GM18498 (cell line): ENCODE measurements around the gene KLHL2.
"Not testable (repeated sequence)": the region's sequence is repeated elsewhere in the genome, so short reads cannot be mapped to it uniquely, and the experiment has no call there.

Experiments used
- ATAC-seq: cut with Tn5 transposase; IDR thresholded peaks from one replicate; pipeline ENCODE4 v1.9.1; 2021; ENCODE audit warnings: mild to moderate bottlenecking, moderate library complexity; ENCODE audit not compliant: unreplicated experiment

KLHL2 gene, protein sequence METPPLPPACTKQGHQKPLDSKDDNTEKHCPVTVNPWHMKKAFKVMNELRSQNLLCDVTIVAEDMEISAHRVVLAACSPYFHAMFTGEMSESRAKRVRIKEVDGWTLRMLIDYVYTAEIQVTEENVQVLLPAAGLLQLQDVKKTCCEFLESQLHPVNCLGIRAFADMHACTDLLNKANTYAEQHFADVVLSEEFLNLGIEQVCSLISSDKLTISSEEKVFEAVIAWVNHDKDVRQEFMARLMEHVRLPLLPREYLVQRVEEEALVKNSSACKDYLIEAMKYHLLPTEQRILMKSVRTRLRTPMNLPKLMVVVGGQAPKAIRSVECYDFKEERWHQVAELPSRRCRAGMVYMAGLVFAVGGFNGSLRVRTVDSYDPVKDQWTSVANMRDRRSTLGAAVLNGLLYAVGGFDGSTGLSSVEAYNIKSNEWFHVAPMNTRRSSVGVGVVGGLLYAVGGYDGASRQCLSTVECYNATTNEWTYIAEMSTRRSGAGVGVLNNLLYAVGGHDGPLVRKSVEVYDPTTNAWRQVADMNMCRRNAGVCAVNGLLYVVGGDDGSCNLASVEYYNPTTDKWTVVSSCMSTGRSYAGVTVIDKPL

DNA sequence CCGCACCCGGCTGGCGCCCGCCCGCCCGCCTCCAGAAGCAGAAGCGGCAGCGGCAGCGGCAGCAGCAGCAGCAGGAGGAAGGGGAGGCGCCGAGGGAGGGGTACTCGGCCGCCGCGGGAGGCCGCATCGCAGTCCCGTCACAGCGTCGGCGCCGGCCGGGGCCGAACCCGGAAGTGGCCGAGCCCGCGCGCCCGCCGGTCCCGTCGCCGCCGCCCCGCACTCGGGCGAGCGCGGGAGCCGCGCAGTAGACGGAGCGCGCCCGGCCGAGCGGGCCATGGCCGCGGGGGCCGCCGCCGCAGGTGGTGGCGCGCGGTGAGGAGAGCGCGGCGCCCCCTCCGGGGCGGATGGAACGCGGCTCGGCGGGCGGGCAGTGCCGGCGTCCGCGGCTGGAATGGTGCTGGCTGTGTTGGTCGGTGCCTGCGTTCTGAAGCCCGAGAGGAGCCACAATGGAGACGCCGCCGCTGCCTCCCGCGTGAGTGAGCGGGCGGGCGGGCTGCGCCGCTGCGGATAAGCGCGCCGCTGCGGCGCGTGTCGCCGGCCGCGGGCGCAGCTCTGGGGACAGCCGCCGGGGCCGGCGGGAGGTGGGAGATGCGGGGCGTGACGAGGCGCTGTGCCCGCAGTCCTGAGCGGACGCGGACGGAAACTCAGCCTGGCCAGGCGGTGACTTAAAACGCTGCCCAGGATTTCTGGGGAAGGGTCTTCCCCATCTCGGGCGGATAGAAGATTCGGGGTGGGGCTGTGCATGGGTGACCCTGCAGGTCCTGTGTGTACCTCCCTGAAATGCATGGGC is at the start of gene KLHL2:
Gene KLHL2 (plus strand): TSS at position 131 of the 790 bp plus-strand sequence. CDS start 316 bp downstream, at position 447.
- peak; percentile 96 for ATAC-seq

DNA sequence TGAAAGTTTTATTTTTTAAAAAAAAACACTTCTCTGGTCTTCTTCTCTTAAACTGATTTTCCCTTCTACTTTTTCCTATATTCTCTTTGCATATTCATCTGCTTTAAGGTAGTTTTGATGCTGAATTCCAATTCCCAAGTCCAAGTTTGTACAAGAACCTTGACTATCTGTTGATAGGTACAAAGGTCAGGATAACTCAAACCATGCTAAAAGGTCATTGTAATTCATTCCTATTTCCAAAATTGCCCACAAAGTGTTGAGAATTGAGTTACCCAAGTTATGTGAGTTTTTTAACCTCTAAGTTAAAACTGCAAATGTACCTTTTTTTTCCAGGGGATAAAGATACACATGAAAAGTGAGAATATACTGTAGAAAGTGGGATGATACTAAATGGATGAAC is 48.6 kb upstream of the KLHL2 start:
- ATAC-seq = no peak

DNA sequence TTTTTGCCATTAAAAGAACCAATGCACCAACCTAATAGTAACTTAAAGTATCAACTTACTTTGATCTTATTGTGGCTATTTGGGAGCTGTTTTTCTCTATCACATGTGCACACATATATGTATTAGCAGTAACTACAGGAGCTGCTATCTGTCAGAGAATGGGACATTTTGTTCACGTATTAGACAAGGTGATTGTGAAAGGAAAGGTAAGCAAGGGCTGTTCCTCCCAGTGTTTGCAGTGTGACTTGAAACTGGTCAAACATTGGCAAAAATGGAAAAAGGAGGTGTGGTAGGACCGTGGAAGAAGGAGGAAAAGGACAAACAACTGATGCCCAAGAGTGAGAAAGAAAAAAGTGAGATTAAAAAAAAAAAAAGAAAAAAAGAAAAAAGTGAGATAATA is 43.1 kb upstream of the KLHL2 start:
- no peak for ATAC-seq

DNA sequence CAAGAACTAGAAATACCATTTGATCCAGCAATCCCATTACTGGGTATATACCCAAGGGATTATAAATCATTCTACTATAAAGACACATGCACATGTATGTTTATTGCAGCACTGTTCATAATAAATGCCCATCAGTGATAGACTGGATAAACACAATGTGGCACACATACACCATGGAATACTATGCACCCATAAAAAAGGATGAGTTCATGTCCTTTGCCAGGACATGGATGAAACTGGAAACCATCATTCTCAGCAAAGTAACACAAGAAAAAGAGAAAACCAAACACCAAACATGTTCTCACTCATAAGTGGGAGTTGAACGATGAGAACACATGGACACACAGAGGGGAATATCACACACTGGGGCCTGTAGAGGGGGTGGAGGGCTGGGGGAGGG is 40.5 kb upstream of the KLHL2 start:
- ATAC-seq = not testable (repeated sequence)

DNA sequence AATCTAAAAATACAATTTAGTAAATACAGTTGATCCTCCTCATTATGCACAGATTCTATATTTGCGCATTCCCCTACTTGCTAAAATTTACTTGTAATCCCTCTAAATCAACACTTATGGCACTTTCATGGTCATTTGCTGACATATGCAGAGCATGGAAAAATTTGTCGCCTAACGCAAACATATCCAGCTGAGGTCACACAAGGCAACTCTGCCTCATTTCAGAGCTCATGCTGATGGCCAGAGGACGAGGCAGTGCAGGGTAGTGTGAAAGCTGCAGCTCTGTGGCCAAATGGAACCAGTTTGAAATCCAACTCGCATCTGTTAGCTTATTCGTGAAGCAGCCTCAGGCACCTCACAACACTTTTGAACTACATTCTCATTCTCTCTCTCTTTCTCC is 39.7 kb upstream of the KLHL2 start:
- no peak for ATAC-seq

DNA sequence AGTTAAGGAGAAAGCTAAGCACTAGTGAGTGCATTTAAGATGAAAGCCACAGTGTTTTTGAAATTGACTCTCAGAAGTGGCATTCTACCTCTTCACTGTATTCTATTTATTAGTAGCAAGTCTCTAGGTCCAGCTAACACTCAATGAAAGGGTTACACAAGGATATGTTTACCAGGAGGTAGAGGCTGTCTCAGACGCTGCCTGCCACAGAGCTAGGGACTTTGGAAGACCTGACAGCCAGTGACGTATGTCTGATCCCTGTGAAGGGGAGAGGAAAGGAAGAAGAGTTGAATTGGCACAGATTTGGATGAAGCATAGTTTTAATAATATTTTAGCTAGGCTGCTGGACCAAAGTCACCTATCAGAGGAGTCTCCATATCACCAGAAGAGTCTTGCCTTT is 36.5 kb upstream of the KLHL2 start:
- ATAC-seq = no peak

DNA sequence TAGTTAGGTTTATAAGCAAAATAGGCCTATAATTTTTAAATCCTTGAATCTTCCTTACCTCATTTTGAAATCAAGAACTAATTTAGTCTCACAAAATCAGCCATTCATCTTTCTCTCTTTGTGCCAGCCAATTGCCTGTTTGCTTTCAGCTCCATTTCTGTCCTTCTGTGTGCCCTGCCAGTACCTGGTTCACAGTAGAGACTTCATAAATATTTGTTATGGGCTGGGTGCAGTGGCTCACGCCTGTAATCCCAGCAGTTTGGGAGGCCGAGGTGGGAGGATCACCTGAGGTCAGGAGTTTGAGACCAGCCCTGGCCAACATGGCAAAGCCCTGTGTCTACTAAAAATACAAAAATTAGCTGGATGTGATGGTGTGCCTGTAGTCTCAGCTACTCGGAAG is 31.9 kb upstream of the KLHL2 start:
- ATAC-seq = not testable (repeated sequence)

DNA sequence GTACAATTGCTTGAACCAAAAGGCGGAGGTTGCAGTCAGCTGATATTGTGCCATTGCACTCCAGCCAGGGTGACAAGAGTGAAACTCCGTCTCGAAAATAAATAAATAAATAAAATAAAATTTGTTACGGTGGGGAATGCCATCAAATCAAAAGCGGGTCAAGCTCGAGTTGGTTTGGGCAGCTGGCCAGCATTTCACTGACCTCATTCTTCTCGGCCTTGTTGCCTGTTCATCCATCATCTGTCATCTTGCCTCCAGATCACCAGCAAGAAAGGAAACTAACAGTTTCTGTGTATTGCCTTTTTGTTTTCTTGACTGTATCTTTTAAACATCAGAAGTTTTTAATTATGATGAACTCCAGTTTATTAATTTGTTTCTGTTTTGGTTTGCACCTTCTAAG is 31.5 kb upstream of the KLHL2 start:
- no peak for ATAC-seq

DNA sequence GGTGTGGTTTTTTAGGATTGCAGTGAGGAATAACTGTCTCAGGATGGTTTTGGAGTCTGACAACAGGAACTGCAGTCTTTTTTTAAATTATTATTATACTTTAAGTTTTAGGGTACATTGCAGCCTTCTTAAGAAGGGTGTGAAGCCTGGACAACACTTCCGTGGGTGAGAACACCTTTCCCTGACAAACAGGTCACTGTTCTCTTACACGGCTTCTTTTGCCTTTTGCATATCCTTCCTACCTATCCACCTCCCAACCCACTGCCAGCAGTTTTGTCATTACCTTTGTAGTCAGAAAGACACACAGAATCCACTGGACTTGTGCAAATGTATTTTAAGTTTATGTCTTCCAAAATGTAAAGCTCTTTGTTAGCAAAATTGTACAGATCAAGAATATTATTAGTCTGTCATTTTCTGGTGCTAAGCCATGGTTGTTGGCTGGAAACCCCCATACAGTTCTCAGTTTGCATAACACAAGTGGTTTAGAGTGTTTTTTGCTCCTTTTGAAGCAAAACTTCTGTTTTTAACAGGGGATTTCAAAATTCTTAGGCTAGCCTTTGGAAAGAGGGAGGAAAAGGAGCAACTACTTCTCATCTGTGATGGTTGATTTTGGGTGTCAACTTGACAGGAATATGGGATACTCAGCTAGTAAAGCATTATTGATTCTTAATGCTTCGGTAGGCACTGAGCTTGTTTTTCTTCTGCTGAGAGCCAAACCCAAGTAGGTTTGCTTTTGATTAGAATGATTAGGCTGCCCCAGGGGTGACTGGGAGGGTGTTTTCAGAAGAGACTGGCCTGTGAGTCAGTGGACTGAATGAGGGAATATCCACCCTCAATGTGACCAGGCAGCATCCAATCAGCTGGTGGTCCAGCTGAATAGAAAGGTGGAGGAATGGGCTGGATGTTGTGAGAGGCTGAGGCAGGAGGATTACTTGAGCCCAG is 29.4 kb upstream of the KLHL2 start:
- ATAC-seq = peak; percentile 60

DNA sequence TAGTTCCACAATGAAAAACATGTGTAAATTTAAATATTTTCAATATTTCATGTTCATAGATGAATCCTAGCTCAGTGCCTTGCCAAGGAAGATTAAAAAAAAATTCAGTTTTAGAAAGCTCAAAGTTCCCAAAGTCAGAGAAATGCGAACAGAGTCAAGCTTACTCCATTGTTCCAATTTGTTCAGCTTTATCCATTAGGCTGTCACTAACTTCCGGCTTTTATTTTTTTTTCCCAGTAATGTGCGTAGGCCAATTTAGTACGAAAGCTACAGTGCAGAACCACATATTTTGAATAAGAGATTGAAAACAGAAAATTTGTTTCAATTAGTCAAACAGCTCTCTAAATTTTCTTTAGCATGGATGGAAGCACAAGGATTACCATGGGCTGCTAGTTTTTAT is 23.1 kb upstream of the KLHL2 start:
- no peak for ATAC-seq

DNA sequence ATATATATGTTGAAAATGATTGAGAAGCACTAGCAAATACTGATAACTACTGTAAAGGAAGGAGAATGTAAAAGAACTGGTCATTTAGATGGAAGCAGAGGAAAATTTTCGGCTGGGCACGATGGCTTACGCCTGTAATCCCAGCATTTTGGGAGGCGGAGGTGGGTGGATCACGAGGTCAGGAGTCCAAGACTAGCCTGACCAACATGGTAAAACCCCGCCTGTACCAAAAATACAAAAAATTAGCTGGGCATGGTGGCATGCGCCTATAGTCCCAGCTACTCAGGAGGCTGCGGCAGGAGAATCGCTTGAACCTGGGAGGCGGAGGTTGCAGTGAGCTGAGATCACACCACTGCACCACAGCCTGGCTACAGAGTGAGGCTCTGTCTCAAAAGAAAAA is 22.4 kb upstream of the KLHL2 start:
- ATAC-seq = not testable (repeated sequence)

DNA sequence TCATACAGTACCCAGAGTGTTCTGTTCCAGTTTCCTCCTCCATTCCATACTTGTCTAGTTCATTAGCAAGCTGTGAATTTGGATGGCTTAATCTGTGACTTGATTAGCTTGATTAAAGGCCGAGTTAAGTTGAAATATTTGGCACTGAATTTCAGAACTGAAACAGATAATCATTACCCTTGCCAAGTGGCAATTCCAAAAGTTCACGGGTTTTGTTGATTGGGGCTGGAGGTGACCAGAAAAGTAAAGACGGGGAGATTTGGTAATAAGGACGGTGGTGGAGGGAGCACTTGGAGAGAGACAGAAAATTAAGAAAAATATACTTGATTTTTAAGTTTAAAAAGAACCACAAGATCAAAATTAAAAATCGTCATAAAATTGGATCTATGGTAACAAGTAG is 21.9 kb upstream of the KLHL2 start:
- no peak for ATAC-seq

DNA sequence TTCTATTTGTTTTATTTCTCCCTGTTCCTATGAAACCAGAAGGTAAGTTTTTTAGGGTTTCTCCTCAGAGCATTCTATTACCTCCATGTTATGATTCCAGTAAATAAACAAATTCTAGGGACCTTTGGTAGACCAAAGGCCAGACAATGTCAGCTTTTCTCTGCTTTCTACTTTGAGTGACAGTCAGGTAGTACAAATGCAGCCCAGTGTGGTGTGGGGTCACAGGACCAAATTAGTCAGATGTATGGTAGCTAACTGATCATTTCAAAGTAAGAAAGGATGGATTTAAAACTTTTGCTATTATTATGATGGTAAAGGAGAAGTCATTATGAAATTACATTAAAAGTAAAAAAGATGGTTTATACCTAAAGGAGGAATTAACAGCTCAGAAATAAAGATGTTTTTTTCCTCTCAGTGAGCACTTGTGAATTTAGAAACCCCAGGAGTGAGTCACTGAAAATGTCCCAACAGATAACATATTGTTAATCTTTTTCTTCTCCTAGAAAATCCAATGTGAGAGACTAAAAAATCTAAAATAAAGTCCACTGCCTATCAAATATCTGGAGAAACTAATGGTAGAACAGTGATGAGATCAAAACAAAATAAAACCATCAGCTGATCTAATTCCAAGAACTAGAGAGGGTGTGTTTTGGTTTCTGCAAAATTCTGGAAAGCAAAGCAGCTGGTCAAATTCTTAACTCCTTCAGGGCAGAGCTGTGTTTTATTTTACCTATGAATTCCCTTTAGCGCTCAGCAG is 16.6 kb upstream of the KLHL2 start:
- no peak for ATAC-seq

DNA sequence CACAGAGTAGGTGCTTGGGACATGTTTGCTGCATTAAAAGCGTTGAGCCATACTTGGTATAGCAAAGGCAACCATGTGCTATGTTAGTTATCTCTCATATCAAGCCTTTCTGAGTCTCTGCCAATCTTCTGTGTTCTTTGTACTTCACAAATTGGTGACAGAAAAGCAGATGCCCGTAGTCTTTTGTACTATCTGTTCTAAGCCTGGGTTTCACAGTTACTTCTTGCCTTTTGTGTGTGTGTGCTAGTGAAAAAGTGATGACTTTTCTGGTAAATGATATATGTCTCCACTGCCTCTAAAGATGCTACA is 16.1 kb upstream of the KLHL2 start:
- ATAC-seq = no peak

DNA sequence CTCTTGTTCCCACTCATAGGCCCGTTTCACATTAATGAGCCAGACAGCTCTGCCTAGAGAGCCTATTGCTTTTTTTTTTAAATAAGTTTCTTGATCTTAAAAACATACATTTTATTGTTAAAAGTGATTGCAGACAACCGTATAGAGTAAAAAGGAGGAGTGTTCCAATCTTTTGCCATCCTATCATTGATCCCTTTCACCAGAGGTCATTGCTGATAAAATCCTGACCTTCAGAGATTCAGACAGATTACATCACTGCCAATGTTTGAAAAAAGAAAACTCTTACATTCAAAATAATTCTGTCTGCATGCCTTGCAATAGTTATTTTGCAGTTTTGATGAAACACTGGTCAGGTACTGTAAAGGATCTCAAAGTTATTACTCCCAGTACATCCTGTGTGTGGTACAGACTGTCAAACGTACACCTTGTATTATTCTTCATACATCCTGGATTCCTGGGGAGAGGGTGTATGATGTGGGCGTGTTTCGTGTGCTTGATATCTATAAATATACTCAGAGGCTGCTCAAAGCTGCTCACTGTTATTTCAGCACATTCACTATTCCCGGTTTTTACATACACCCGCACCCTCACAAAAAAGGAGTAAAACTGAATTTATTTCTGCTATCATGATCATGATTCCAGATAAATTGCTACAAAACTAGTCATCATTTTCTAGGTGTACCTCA is 15.4 kb upstream of the KLHL2 start:
- no peak for ATAC-seq

DNA sequence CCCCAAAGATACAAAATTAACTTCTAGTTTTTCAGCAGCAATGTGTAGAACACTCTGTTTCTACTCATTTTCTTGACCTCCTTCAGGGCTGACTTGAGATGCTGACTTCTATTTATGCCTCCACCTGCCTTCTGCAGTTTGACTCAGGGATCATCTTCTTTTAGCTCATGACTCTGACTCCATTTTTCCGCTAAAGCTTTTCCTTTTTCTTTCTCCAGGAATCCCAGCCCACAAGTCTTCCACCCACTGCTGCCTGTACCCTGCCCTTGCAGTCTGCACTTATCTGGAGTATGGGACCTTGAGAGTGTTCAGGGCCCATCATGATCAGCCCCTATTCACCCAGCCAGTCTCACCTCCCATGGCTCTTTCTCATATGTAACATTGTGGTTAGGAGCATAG is 14.9 kb upstream of the KLHL2 start:
- ATAC-seq = no peak

DNA sequence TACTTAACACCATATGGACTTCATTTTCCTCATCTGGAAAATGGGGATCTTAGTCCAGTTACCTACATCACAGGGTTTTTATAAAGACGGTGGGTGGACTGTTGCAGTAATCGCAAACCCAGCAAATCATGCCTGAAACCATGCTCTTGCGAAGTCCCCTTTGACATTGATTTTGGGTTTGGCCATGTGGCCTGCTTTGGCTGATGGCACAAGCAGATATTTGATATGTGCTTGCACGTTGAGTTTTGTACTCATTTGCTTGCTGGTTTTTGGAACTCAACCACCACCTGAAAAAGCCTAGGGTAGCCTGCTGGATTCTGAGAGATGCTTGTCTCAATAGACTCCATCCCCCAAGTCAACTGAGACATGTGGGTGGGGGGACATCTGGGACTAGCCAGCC is 14.4 kb upstream of the KLHL2 start:
- no peak for ATAC-seq

DNA sequence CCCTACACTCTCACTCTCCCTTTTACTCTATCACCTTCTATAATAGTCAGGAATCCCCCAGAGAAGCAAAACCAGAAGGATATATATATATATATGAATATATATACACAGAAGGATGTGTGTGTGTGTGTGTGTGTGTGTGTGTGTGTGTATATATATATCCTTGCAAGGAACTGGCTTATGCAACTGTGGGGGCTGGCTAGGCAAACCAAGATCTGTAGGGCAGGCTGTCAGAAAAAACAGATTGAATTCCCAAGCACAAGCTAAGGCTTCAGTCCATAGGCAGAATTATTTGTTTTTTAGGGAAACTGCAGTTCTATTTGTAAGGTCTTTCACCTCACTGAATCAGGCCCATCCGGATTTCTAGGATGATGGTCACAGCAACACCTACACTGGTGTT is 13.0 kb upstream of the KLHL2 start:
- no peak for ATAC-seq

DNA sequence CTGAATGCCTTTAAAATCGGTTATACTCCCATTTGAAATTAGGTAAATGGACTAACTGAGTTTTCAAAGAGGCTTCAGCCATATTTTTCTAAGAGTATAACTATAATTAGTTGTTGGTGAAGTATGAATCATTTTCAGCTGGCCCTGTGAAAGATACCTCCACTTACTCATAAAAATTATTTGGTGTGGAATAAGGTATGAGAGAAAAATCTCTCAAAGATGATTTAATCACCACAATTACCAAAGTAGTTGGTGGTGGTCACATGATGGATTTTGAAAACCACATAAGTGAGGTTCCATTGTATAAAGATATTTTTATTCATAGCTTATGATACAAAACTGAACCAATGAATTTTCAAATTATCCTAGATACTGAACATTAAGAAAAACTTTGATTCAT is 9.0 kb upstream of the KLHL2 start:
- ATAC-seq = no peak

DNA sequence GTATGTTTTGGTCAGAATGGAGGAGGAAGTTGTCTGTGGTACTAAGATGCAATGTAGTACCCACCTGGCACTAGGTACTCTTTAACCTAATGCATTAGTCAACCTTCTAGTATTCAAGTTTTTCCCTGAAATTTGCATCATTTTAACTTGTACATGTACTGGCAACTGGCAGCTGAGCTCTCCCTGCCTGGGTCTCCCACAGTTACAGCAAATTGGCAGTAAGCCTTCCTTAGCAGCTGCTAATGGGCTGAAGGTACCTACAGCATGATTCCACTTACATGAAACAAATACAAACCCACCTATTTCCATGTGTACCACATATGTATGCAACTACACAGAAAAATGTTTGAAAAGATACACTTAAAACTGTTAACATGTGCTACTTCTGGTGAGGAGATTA is 8.1 kb upstream of the KLHL2 start:
- no peak for ATAC-seq
